Neural progenitor cell (in vitro differentiated cells): ENCODE results near the gene PDE3B. TPM values are rescaled to one million over a fixed set of nuclear protein-coding genes. Genes with fewer than 3 reads are reported as not detected.

ENCODE experiments used
- DNase-seq: peaks from one replicate; pipeline ENCODE4 v3.0.0-alpha.2; 2016; ENCODE audit warnings: low spot score
- H2AFZ ChIP-seq: fragments of 200-600 bp; sonication (generic); replicated peaks from 2 replicates; pipeline ENCODE4 v1.6.1; 2016; ENCODE audit warnings: antibody characterized with exemption
- H3F3A ChIP-seq: fragments of 200-600 bp; sonication (generic); 2 replicates; pipeline ENCODE4 v1.6.1; 2016; ENCODE audit warnings: antibody characterized with exemption, low read depth
- H3K27ac ChIP-seq: fragments of 200-600 bp; sonication (generic); 2 replicates; pipeline ENCODE4 v1.5.1; 2016; ENCODE audit warnings: mild to moderate bottlenecking
- H3K27me3 ChIP-seq: fragments of 200-600 bp; sonication (generic); 2 replicates; pipeline ENCODE4 v1.6.1; 2016; ENCODE audit warnings: mild to moderate bottlenecking, moderate library complexity
- H3K36me3 ChIP-seq: fragments of 200-600 bp; sonication (generic); 2 replicates; pipeline ENCODE4 v1.5.1; 2016
- H3K4me1 ChIP-seq: fragments of 200-600 bp; sonication (generic); 2 replicates; pipeline ENCODE4 v1.6.1; 2016; ENCODE audit warnings: mixed run types
- H3K4me2 ChIP-seq: fragments of 200-600 bp; sonication (generic); 2 replicates; pipeline ENCODE4 v1.6.1; 2016
- H3K4me3 ChIP-seq: fragments of 200-600 bp; sonication (generic); 2 replicates; pipeline ENCODE4 v1.5.1; 2016
- H3K79me2 ChIP-seq: fragments of 200-600 bp; sonication (generic); 2 replicates; pipeline ENCODE4 v1.6.1; 2016; ENCODE audit warnings: low read depth
- H3K9ac ChIP-seq: fragments of 200-600 bp; sonication (generic); 2 replicates; pipeline ENCODE4 v1.6.1; 2016
- H3K9me3 ChIP-seq: fragments of 200-600 bp; sonication (generic); 2 replicates; pipeline ENCODE4 v1.5.1; 2016; ENCODE audit warnings: low read depth
- H4K20me1 ChIP-seq: fragments of 200-600 bp; sonication (generic); 2 replicates; pipeline ENCODE4 v1.6.1; 2016; ENCODE audit warnings: low read depth
- H3K27ac Mint-ChIP-seq: 3 replicates; pipeline ENCODE4 v1.8.0; 2021; ENCODE audit warnings: mixed read lengths
- H3K27me3 Mint-ChIP-seq: 2 replicates; pipeline ENCODE4 v1.8.0; 2022; ENCODE audit warnings: low read depth, mild to moderate bottlenecking, inconsistent platforms, moderate library complexity, mixed read lengths; ENCODE audit not compliant: insufficient read depth
- H3K36me3 Mint-ChIP-seq: 3 replicates; pipeline ENCODE4 v1.8.0; 2021; ENCODE audit warnings: mixed read lengths
- H3K4me1 Mint-ChIP-seq: 3 replicates; pipeline ENCODE4 v1.8.0; 2021; ENCODE audit warnings: mixed read lengths
- H3K4me3 Mint-ChIP-seq: 3 replicates; pipeline ENCODE4 v1.8.0; 2021; ENCODE audit warnings: mild to moderate bottlenecking, moderate library complexity, mixed read lengths
- H3K9me3 Mint-ChIP-seq: 3 replicates; pipeline ENCODE4 v1.8.0; 2020; ENCODE audit warnings: mixed read lengths
- EZH2 ChIP-seq: fragments of 200-600 bp; sonication (generic); IDR thresholded peaks from 2 replicates; pipeline ENCODE4 v1.6.1; 2017; ENCODE audit warnings: antibody characterized with exemption, mild to moderate bottlenecking, moderate library complexity
- EZH2phosphoT487 ChIP-seq: fragments of 200-600 bp; sonication (generic); IDR thresholded peaks from 2 replicates; pipeline ENCODE4 v1.6.1; 2017; ENCODE audit warnings: antibody characterized with exemption
- total RNA-seq: library from RNA; depleted of rRNA; stranded (reverse); fragments of >200 nt; gene quantifications from 2 replicates; pipeline ENCODE4 v1.2.3, GENCODE V29; 2015; ENCODE audit warnings: low replicate concordance
- TF ChIP-seq, protein P1 (sequence below): fragments of 200-600 bp; sonication (generic); IDR thresholded peaks from 2 replicates; pipeline ENCODE4 v1.5.1; 2017; ENCODE audit warnings: antibody characterized with exemption, mild to moderate bottlenecking

PDE3B gene
- total RNA-seq, 1 donor from 2014 or later = 14.3 TPM

DNA sequence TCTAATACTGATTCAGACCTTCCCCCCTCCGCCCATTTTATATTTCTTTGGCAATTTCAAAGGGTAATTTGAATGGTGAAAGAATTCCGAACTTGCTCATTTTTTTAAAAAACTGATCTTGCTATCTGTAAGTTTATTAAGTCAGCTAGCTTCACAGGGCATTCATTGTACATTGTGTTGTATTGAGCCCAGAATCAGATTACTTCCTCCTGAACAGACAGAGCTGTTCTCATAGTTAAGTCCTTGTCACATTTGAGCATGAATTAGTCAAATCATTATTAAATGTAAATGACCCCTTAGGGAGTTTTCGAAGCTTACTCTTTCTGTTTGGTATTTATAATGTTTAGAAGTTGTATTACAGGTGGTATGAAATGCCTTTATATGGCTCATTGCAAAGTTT, 214.0 kb downstream of the PDE3B start:
- Histone ChIP-seq H3K9ac (no peak overlapping the region), H4K20me1 (no peaks in the 10 kb centered on the region), H3K4me3 (no peak overlapping the region), H3K4me1 (peaks cover 8% of the 10 kb centered on the region), H3K27ac (no peak overlapping the region), H3K4me2 (no peak overlapping the region), H3K36me3 (no peaks in the 10 kb centered on the region), H3K79me2 (no peaks in the 10 kb centered on the region), H3K27me3 (no peaks in the 10 kb centered on the region), H3F3A (no peaks in the 10 kb centered on the region), H3K9me3 (no peaks in the 10 kb centered on the region), H2AFZ (no peak overlapping the region)
- H3K4me3 Mint-ChIP-seq = no peak overlapping the region
- TF ChIP-seq EZH2phosphoT487 = no peak
- TF ChIP-seq EZH2 = no peak
- TF ChIP-seq, protein P1, sequence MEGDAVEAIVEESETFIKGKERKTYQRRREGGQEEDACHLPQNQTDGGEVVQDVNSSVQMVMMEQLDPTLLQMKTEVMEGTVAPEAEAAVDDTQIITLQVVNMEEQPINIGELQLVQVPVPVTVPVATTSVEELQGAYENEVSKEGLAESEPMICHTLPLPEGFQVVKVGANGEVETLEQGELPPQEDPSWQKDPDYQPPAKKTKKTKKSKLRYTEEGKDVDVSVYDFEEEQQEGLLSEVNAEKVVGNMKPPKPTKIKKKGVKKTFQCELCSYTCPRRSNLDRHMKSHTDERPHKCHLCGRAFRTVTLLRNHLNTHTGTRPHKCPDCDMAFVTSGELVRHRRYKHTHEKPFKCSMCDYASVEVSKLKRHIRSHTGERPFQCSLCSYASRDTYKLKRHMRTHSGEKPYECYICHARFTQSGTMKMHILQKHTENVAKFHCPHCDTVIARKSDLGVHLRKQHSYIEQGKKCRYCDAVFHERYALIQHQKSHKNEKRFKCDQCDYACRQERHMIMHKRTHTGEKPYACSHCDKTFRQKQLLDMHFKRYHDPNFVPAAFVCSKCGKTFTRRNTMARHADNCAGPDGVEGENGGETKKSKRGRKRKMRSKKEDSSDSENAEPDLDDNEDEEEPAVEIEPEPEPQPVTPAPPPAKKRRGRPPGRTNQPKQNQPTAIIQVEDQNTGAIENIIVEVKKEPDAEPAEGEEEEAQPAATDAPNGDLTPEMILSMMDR = no peak
- peak; percentile 3 for DNase-seq
- no peaks in the 10 kb centered on the region for H3K9me3 Mint-ChIP-seq
- H3K27me3 Mint-ChIP-seq = no peaks in the 10 kb centered on the region
- peaks cover 8% of the 10 kb centered on the region for H3K36me3 Mint-ChIP-seq
- H3K27ac Mint-ChIP-seq = no peak overlapping the region
- peaks cover 10% of the 10 kb centered on the region for H3K4me1 Mint-ChIP-seq

DNA sequence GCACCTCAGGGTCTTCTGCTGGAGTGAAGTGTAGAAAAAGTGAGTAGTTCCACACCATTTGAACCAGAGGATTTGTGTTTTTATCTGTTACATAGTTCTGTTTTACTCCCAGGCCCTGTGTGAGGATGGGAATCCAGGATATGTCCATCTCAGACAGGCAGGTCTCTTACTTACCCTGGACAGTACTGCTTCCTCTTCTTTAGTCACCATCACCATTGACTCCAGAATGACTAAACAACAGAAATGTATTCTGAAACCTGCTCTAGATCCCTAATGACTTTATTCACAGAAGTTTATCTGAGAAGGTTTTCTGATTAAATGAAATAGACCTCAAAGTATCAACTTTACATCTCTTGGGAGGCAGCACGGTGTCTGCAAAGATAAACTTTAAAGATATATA, 214.8 kb downstream of the PDE3B start:
- no peaks in the 10 kb centered on the region for H3K27me3 Mint-ChIP-seq
- Histone ChIP-seq H3F3A (no peaks in the 10 kb centered on the region), H3K79me2 (no peaks in the 10 kb centered on the region), H3K9me3 (no peaks in the 10 kb centered on the region), H4K20me1 (no peaks in the 10 kb centered on the region), H3K4me3 (no peak overlapping the region), H3K4me1 (peaks cover 8% of the 10 kb centered on the region), H3K36me3 (peaks cover 3% of the 10 kb centered on the region), H2AFZ (no peak overlapping the region), H3K9ac (no peak overlapping the region), H3K27ac (no peak overlapping the region), H3K4me2 (no peak overlapping the region), H3K27me3 (no peaks in the 10 kb centered on the region)
- peaks cover 15% of the 10 kb centered on the region for H3K36me3 Mint-ChIP-seq
- H3K27ac Mint-ChIP-seq = no peak overlapping the region
- no peak overlapping the region for H3K4me3 Mint-ChIP-seq
- DNase-seq = no peak
- TF ChIP-seq EZH2phosphoT487 (no peak), EZH2 (no peak)
- TF ChIP-seq, protein P1 = no peak
- H3K9me3 Mint-ChIP-seq = peaks cover 4% of the 10 kb centered on the region
- H3K4me1 Mint-ChIP-seq = peaks cover 10% of the 10 kb centered on the region

DNA sequence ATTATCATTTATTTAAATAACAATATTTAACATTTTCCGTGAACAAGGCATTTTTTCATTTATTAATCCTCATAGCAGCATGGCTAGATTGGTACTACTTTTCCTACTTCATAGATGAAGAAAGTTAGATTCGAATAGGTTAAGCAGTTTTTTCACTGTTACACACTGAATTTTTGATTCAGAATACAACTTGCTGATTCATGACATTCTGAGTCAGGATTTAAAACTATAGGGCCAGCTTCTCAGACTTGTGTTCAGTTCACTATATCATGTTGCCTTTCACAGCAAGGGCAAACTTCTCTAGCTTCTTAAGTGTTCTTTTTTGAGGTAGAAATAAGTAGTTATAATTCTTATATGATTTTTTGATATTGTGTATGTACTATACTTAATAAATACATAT, 216.9 kb downstream of the PDE3B start:
- Mint-ChIP-seq H3K4me3 (no peak overlapping the region), H3K27ac (no peak overlapping the region), H3K36me3 (peaks cover 26% of the 10 kb centered on the region), H3K27me3 (no peaks in the 10 kb centered on the region), H3K9me3 (peaks cover 10% of the 10 kb centered on the region), H3K4me1 (peaks cover 10% of the 10 kb centered on the region)
- Histone ChIP-seq H3K9ac (no peak overlapping the region), H3K36me3 (peaks cover 3% of the 10 kb centered on the region), H3K79me2 (no peaks in the 10 kb centered on the region), H3F3A (no peaks in the 10 kb centered on the region), H4K20me1 (no peaks in the 10 kb centered on the region), H2AFZ (no peak overlapping the region), H3K27ac (no peak overlapping the region), H3K4me2 (no peak overlapping the region), H3K4me1 (peaks cover 8% of the 10 kb centered on the region), H3K9me3 (no peaks in the 10 kb centered on the region), H3K4me3 (no peak overlapping the region), H3K27me3 (no peaks in the 10 kb centered on the region)
- TF ChIP-seq, protein P1 = no peak
- TF ChIP-seq EZH2phosphoT487 = no peak
- no peak for TF ChIP-seq EZH2
- DNase-seq = no peak
